ENCODE measurements around the gene CBY2. TPM values are rescaled to one million over a fixed set of nuclear protein-coding genes. Genes with fewer than 3 reads are reported as not detected.

CBY2 gene
- total and polyA plus RNA-seq, 2 donors (not counting 1 experiment from before 2014, with no cell fraction given): not detected

- no peak overlapping the region for H3K27ac ChIP-seq (ENCODE audit: low read length in 2 of 2)
- no peaks in the 10 kb centered on the region for H3K36me3 ChIP-seq (replicated peaks in 1 of 2; ENCODE audit: control extremely low read depth in 1 of 2, control insufficient read depth in 1 of 2, extremely low read depth in 1 of 2, insufficient read depth in 2 of 2, low read length in 1 of 2)
- Mint-ChIP-seq H3K27me3 (peaks cover 9% of the 10 kb centered on the region), H3K4me1 (no peaks in the 10 kb centered on the region), H3K4me3 (no peak overlapping the region), H3K9me3 (ENCODE audit: insufficient read depth) (no peaks in the 10 kb centered on the region), H3K27ac (no peak overlapping the region)
- H3K4me2 ChIP-seq (replicated peaks; ENCODE audit: low read depth, low read length, poor library complexity, severe bottlenecking): no peak overlapping the region
- no peak overlapping the region for H3K9ac ChIP-seq (ENCODE audit: low read length)
- H4K20me1 ChIP-seq (ENCODE audit: control insufficient read depth, insufficient read depth, low read length, poor library complexity, severe bottlenecking): no peaks in the 10 kb centered on the region
- no CpG with 5 or more reads among the region's 5 CpGs for WGBS (ENCODE audit: insufficient coverage)
- DNase-seq: no peak
- TF ChIP-seq, protein P1, sequence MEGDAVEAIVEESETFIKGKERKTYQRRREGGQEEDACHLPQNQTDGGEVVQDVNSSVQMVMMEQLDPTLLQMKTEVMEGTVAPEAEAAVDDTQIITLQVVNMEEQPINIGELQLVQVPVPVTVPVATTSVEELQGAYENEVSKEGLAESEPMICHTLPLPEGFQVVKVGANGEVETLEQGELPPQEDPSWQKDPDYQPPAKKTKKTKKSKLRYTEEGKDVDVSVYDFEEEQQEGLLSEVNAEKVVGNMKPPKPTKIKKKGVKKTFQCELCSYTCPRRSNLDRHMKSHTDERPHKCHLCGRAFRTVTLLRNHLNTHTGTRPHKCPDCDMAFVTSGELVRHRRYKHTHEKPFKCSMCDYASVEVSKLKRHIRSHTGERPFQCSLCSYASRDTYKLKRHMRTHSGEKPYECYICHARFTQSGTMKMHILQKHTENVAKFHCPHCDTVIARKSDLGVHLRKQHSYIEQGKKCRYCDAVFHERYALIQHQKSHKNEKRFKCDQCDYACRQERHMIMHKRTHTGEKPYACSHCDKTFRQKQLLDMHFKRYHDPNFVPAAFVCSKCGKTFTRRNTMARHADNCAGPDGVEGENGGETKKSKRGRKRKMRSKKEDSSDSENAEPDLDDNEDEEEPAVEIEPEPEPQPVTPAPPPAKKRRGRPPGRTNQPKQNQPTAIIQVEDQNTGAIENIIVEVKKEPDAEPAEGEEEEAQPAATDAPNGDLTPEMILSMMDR (IDR thresholded peaks at IDR 0.05): no peak
- TF ChIP-seq EZH2 (IDR thresholded peaks at IDR 0.05; ENCODE audit: borderline replicate concordance, insufficient read depth, low read depth, low read length, poor library complexity, severe bottlenecking): no peak
- H3K4me3 ChIP-seq (ENCODE audit: control extremely low read depth in 1 of 5, extremely low read depth in 1 of 5, insufficient read depth in 1 of 5, low read depth in 2 of 5, low read length in 4 of 5): no peak overlapping the region
- H3K4me1 ChIP-seq (ENCODE audit: control insufficient read depth in 2 of 2, insufficient read depth in 2 of 2, low read length in 2 of 2): no peaks in the 10 kb centered on the region
- ChIA-PET POLR2A (no interaction called here), CTCF (no interaction called here)
- intact Hi-C loops (cut with micrococcal nuclease): no loop called here
- H3K9me3 ChIP-seq (ENCODE audit: control extremely low read depth in 1 of 3, control insufficient read depth in 2 of 3, insufficient read depth in 1 of 3, low read length in 2 of 3): no peaks in the 10 kb centered on the region
- H2AFZ ChIP-seq (ENCODE audit: insufficient read depth, low read depth, low read length, poor library complexity, severe bottlenecking): no peak overlapping the region
- peaks cover 0 to 7% (median 2%) of the 10 kb centered on the region in 4 experiments for H3K27me3 ChIP-seq (replicated peaks in 1 of 4; ENCODE audit: control extremely low read depth in 1 of 4, control insufficient read depth in 3 of 4, insufficient read depth in 4 of 4, low read length in 3 of 4)
- H3K79me2 ChIP-seq (ENCODE audit: control insufficient read depth, insufficient read depth, low read length): no peaks in the 10 kb centered on the region
- ATAC-seq (ENCODE audit: low read depth): no peak
These were observed 30.8 kb downstream of the CBY2 start for GRCh38 chr13:45732916-45733315.

DNA sequence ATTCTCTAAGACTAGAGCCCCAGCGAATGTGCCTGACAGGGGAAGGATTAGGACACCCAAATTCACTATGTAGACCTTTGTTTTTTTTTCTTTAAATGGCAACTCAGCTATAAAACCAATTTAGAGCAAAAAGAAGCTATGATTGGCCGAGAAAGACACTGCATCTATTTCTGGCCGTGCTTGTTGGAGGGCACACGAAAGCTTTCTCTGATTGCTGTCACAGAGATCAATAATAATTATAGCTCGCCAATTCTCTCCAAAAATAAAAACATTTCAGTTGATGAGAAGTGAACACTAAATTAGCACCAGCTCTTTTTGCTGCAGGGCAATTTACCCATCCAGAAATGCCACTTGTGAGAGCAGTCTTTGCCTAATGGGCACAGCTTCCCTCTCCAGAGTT lies 31.2 kb downstream of the CBY2 start:
- no peak overlapping the region for H3K4me2 ChIP-seq (replicated peaks; ENCODE audit: low read depth, low read length, poor library complexity, severe bottlenecking)
- Mint-ChIP-seq H3K4me3 (no peak overlapping the region), H3K9me3 (ENCODE audit: insufficient read depth) (no peaks in the 10 kb centered on the region), H3K4me1 (no peaks in the 10 kb centered on the region), H3K27ac (no peak overlapping the region), H3K27me3 (peaks cover 7% of the 10 kb centered on the region)
- POLR2A ChIA-PET: no interaction called here
- no peak overlapping the region for H2AFZ ChIP-seq (ENCODE audit: insufficient read depth, low read depth, low read length, poor library complexity, severe bottlenecking)
- H3K9ac ChIP-seq (ENCODE audit: low read length): no peak overlapping the region
- WGBS (ENCODE audit: insufficient coverage): 88% methylated on average over 4 of the region's 5 CpGs
- H3K36me3 ChIP-seq (replicated peaks in 1 of 2; ENCODE audit: control extremely low read depth in 1 of 2, control insufficient read depth in 1 of 2, extremely low read depth in 1 of 2, insufficient read depth in 2 of 2, low read length in 1 of 2): no peaks in the 10 kb centered on the region
- no peaks in the 10 kb centered on the region for H3K79me2 ChIP-seq (ENCODE audit: control insufficient read depth, insufficient read depth, low read length)
- H3K27me3 ChIP-seq (replicated peaks in 1 of 4; ENCODE audit: control extremely low read depth in 1 of 4, control insufficient read depth in 3 of 4, insufficient read depth in 4 of 4, low read length in 3 of 4): peaks cover 0 to 7% (median 2%) of the 10 kb centered on the region in 4 experiments
- H3K4me3 ChIP-seq (ENCODE audit: control extremely low read depth in 1 of 5, extremely low read depth in 1 of 5, insufficient read depth in 1 of 5, low read depth in 2 of 5, low read length in 4 of 5): no peak overlapping the region
- ATAC-seq (ENCODE audit: low read depth): no peak
- H3K4me1 ChIP-seq (ENCODE audit: control insufficient read depth in 2 of 2, insufficient read depth in 2 of 2, low read length in 2 of 2): no peaks in the 10 kb centered on the region
- TF ChIP-seq, protein P1 (IDR thresholded peaks at IDR 0.05): no peak
- no peak for TF ChIP-seq EZH2 (IDR thresholded peaks at IDR 0.05; ENCODE audit: borderline replicate concordance, insufficient read depth, low read depth, low read length, poor library complexity, severe bottlenecking)
- H3K9me3 ChIP-seq (ENCODE audit: control extremely low read depth in 1 of 3, control insufficient read depth in 2 of 3, insufficient read depth in 1 of 3, low read length in 2 of 3): no peaks in the 10 kb centered on the region
- no peaks in the 10 kb centered on the region for H4K20me1 ChIP-seq (ENCODE audit: control insufficient read depth, insufficient read depth, low read length, poor library complexity, severe bottlenecking)
- no peak for DNase-seq
- no peak overlapping the region for H3K27ac ChIP-seq (ENCODE audit: low read length in 2 of 2)
- CTCF ChIA-PET: no interaction called here
- intact Hi-C loops (cut with micrococcal nuclease): no loop called here

Data from B cell (primary cell).